ENCODE measurements around the gene THOC6. TPM values are rescaled to one million over a fixed set of nuclear protein-coding genes. Genes with fewer than 3 reads are reported as not detected.

THOC6 gene
- polyA plus RNA-seq, 3 donors: 42.4 to 59.2 (median 57.7) TPM

GRCh38 chr16:2976673-2977072, 47.2 kb upstream of the THOC6 start:
- Histone ChIP-seq H3K27me3 (ENCODE audit: control insufficient read depth in 2 of 2, insufficient read depth in 2 of 2, low read length in 2 of 2) (no peaks in the 10 kb centered on the region), H3K27ac (ENCODE audit: low read depth in 1 of 2, low read length in 2 of 2) (no peak overlapping the region), H3K79me2 (ENCODE audit: insufficient read depth, low read length) (peaks cover 12% of the 10 kb centered on the region), H4K20me1 (ENCODE audit: insufficient read depth, low read length) (peaks cover 5% of the 10 kb centered on the region), H3K4me2 (replicated peaks; ENCODE audit: extremely low read depth, low read length, poor library complexity, severe bottlenecking) (no peak overlapping the region), H3K4me3 (replicated peaks in 1 of 3; ENCODE audit: low read depth in 2 of 3, low read length in 3 of 3) (no peak overlapping the region), H3K9ac (ENCODE audit: insufficient read depth, low read length, poor library complexity, severe bottlenecking) (no peak overlapping the region), H3K36me3 (replicated peaks in 1 of 2; ENCODE audit: control insufficient read depth in 1 of 2, insufficient read depth in 2 of 2, low read length in 2 of 2) (peaks cover 18 to 31% of the 10 kb centered on the region in 2 donors), H3K9me3 (replicated peaks in 1 of 2; ENCODE audit: control insufficient read depth in 1 of 2, insufficient read depth in 1 of 2, low read length in 2 of 2) (no peaks in the 10 kb centered on the region), H3K4me1 (ENCODE audit: control insufficient read depth in 1 of 2, insufficient read depth in 2 of 2, low read length in 2 of 2) (peaks cover 18 to 21% of the 10 kb centered on the region in 2 donors), H2AFZ (ENCODE audit: insufficient read depth, low read depth, low read length, poor library complexity, severe bottlenecking) (no peak overlapping the region)
- peaks cover 29% of the 10 kb centered on the region for H3K4me1 Mint-ChIP-seq
- peak overlapping the region in 1 of 2 donors; percentile 43 for H3K4me3 Mint-ChIP-seq
- peaks cover 10 to 27% of the 10 kb centered on the region in 2 donors for H3K36me3 Mint-ChIP-seq
- TF ChIP-seq CTCF (IDR thresholded peaks at IDR 0.05): no peak
- intact Hi-C loops (cut with micrococcal nuclease): no loop called here
- WGBS (ENCODE audit: insufficient coverage): 99% methylated on average over 12 of the region's 15 CpGs
- H3K27me3 Mint-ChIP-seq (ENCODE audit: low read depth in 3 of 3): peaks cover 0 to 1% (median 0%) of the 10 kb centered on the region in 3 donors
- no peak overlapping the region for H3K27ac Mint-ChIP-seq
- no peak for DNase-seq
- no peaks in the 10 kb centered on the region for H3K9me3 Mint-ChIP-seq

DNA sequence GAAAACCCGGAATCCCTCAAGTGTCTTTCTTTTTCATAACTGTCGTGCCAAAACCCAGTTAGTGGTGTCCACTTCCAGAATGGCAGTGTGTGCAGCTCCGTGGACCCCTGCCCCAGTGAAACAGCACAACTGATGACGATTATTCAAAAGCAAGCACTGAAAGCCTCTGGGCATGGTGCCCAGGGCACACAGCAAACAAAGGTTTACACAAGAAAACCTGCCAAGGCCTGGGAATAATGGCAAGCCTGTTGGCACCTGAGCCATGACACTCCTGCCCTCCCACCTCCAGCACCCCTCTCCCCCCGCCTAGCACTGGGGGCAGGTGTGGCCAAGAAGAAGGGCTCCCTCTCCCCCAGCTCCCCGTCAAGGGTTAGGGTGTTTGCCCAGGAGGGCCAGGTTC, 46.4 kb upstream of the THOC6 start:
- Mint-ChIP-seq H3K4me1 (peaks cover 25% of the 10 kb centered on the region), H3K27me3 (ENCODE audit: low read depth in 3 of 3) (peaks cover 0 to 3% (median 1%) of the 10 kb centered on the region in 3 donors), H3K27ac (no peak overlapping the region), H3K4me3 (no peak overlapping the region), H3K9me3 (no peaks in the 10 kb centered on the region), H3K36me3 (peaks cover 4 to 20% of the 10 kb centered on the region in 2 donors)
- no peak overlapping the region for H3K27ac ChIP-seq (ENCODE audit: low read depth in 1 of 2, low read length in 2 of 2)
- peaks cover 16 to 23% of the 10 kb centered on the region in 2 donors for H3K36me3 ChIP-seq (replicated peaks in 1 of 2; ENCODE audit: control insufficient read depth in 1 of 2, insufficient read depth in 2 of 2, low read length in 2 of 2)
- H2AFZ ChIP-seq (ENCODE audit: insufficient read depth, low read depth, low read length, poor library complexity, severe bottlenecking): no peak overlapping the region
- no peak overlapping the region for H3K4me3 ChIP-seq (replicated peaks in 1 of 3; ENCODE audit: low read depth in 2 of 3, low read length in 3 of 3)
- no peak overlapping the region for H3K9ac ChIP-seq (ENCODE audit: insufficient read depth, low read length, poor library complexity, severe bottlenecking)
- no peaks in the 10 kb centered on the region for H3K9me3 ChIP-seq (replicated peaks in 1 of 2; ENCODE audit: control insufficient read depth in 1 of 2, insufficient read depth in 1 of 2, low read length in 2 of 2)
- intact Hi-C loops (cut with micrococcal nuclease): no loop called here
- TF ChIP-seq CTCF (IDR thresholded peaks at IDR 0.05): no peak
- H3K79me2 ChIP-seq (ENCODE audit: insufficient read depth, low read length): peaks cover 11% of the 10 kb centered on the region
- peaks cover 18 to 21% of the 10 kb centered on the region in 2 donors for H3K4me1 ChIP-seq (ENCODE audit: control insufficient read depth in 1 of 2, insufficient read depth in 2 of 2, low read length in 2 of 2)
- peaks cover 1% of the 10 kb centered on the region for H4K20me1 ChIP-seq (ENCODE audit: insufficient read depth, low read length)
- H3K4me2 ChIP-seq (replicated peaks; ENCODE audit: extremely low read depth, low read length, poor library complexity, severe bottlenecking): no peak overlapping the region
- WGBS (ENCODE audit: insufficient coverage): 97% methylated on average over 4 of the region's 6 CpGs
- DNase-seq: no peak
- no peaks in the 10 kb centered on the region for H3K27me3 ChIP-seq (ENCODE audit: control insufficient read depth in 2 of 2, insufficient read depth in 2 of 2, low read length in 2 of 2)
